HG02884 (cell line): ENCODE data around the gene SLC25A25.
"Not testable (repeated sequence)": the region's sequence is repeated elsewhere in the genome, so short reads cannot be mapped to it uniquely, and the experiment has no call there.

Source experiments
- ATAC-seq: cut with Tn5 transposase; IDR thresholded peaks from one replicate; pipeline ENCODE4 v1.9.1; 2021; ENCODE audit warnings: mild to moderate bottlenecking, moderate library complexity; ENCODE audit not compliant: unreplicated experiment

Gene SLC25A25

GRCh38 chr9:128123451-128124080 lies 55.5 kb downstream of the SLC25A25 start:
- no peak for ATAC-seq

DNA sequence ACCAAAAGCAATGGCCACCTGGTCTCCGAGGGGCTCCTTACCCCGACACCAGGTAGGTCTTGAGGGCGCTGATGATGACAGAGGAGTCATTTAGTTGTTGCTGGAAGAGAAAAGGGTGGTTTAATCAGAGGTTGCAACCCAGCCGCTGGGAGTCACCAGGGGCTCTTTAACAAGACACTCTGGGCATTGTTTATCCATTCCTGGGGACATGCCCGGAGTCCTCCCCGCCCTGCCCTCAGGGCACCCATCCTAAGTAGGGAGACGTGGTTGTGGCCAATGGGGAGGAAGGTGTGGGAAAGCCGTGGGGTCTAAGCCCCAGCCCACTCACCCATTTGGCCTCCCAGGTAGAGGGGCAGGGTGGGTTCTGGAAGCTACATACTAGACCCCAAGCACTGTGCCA lies 56.4 kb downstream of the SLC25A25 start:
- no peak for ATAC-seq

DNA sequence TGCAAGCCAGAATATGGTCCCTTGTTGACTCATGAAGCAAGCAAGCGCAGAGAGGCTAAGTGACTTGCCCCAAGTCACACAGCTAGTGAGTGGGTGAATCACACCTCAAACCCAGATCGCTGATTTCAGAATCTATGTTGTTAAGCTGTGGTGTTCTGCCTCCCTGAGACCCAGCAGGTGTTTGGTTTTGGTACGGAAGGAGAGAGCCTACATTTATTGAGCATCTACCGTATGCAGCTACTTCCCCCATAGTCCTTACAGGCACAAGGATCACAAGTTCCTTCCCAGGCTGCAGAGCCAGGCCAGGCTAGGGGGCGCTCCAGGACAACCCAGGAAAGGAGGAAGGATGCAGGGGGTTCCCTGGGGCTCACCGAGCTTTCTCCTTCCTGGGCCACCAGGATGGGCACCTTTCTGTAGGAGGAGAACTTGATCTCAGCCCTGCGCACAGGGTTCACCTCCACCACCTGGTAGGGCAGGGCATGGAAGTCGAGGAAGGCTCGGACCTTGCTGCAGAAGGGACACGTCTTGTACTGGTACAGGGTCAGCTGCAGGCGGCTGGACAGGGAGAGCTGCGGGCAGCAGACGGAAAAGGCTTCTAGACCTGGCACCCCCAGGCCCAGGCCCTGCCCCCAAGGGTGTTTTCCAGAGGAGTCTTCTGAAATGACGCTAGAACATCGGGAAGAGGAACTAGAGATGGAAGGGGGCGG lies 57.0 kb downstream of the SLC25A25 start:
- ATAC-seq = no peak

DNA sequence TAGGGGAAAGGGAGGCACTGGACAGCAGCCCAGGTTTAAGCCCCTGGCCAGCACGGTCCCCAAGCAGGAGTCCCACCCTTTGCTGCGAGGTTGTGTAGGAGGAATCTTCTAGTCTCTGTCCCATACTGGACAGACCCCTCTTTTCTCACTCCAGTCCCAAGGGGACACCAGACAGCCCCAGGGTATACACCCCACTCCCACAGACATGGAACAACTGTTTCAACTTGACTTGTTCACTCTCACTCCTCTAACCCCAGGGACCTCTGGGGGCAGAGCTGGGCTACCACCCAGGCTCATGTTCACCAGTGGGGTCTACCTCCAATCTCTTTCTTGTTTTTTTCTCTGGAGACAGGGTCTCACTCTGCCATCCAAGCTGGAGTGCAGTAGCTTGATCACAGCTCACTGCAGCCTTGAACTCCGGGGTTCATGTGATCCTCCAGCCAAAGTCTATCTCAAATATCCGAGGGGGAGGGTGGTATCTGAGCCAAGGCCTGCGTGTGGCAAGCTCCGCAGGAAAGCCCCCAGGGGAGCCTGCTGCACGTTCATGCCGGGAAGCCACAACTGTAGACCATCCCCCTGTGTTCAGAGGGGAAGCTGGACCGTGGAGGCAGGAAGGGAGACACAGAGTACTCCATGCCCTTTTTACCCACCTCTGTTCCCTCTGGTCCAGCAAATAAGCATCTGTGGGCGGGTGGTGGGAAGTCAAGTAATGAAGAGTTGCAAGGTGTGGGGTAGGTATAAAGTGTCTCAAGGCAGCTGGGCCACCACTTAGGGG lies 57.7 kb downstream of the SLC25A25 start:
- no peak for ATAC-seq

DNA sequence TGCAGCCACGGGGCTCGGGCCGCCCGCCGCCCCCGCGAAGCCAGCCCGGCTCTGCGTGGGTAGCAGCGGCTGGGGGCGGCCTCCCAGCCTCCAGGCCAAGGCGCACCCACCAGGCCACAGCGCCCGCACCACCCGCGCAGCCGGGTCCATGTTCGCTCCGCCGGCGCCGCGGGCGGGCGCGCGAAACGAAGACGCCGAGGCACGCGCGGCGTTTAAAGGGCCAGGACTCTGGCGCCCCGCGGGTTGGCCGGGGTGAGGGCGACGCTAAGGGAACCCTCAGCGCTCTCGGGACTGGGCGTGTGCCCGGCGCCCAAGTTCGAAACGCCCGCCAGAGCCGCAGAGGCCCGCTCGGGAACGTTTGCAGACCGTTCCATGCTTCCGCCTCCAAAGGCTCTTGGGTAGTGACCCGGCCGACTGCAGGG lies 59.5 kb downstream of the SLC25A25 start, which contains the start of gene PTGES2:
PTGES2 (minus strand) TSS at position 162 of the 422 bp plus-strand sequence; CDS start at position 150, 12 bp downstream.
- peak; percentile 50 for ATAC-seq

DNA sequence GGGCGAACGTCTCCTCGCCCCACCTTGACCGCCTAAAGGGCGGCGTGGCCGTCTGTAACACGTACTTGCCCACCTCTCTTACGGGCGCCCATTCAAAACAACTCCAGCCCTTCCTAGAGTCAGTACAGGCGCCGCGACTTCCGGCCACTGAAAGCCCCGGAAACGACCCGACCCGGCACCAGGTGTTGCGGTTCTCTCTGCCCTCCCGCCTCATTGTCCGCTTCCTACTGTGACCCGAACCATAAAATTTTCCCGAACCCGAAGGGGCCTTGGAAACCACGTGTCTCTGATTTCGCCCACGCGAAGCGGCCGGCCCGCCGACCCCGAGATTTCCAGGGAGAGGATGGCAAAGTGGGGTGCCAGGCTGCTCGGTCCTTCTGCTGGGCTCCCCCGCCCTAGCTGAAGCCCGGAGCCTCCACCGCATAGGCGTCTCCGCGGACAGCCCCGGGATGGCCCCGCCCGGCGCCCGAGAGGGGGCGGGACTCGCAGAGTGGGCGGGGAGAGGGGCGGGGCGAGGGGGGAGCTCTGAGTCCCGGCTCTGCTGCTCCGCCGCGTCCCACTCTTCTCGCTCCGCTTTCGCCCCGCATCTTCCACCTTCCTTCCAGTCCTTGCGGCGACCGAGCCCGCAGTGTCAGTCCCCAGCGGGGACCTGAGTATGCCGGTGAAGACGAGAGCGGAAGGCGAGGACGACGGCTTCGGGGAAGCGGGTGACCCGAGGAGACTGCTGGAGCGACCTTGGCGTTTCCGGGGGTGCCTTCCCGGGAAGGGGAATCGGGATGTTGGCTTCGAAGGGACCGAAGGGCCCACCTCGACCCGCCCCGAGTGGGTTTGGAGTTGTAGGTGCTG lies 60.2 kb downstream of the SLC25A25 start:
- peak; percentile 60 for ATAC-seq

DNA sequence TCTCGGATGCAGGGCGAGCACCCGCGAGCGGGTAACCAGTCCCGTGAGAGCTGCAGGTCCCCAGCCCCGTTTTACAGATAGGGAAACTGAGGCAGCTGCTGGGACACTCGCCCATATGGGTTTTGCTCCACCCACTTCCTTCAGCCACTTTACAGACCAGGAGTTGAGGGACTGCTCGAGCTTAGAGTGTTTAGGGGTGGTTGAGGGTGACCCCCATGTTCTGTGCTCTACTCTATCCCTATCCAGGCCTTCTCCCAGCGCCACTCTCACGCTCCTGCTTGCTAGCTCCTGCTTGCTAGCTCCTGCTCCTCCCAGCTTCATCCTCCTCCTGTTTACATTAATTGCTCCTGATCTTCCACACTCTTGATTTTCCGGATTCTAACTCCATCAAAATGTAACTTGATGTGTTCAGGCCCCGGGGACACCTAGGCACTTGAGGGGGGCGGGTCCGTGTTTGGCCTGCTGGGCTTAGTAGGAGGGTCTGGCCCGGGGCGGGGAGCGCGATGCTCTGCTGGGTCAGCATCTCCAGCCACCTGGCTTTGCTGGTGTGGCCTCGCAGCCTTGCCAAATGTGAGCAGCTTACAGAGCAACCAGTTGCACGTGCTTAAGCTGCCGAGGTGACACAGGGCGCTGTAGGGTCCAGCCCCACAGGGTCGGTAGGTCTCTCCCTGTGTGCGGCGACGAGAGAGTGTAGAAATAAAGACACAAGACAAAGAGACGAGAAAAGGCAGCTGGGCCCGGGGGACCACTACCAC lies 61.0 kb downstream of the SLC25A25 start:
- no peak for ATAC-seq

- not testable (repeated sequence) for ATAC-seq
These were observed 62.1 kb downstream of the SLC25A25 start for GRCh38 chr9:128129976-128130590.

DNA sequence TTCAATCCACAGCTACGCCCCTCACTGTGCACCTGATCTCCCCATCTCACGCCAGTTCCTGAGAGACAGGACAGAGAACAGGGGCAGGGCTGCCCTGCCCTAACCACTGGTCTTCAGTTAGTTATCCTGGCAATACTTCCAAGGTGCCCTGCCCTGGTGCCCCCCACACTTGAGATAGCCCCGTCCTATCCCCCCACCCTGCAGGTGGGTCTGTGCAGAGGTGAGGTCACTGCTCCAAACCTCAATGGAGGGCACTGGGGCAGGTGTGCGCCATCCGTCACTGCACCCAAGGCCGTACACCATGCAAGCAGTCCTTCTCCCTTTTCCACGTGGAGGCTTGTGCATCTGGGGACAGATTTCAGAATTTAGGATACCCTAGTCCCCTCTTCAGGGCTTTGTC lies 62.6 kb downstream of the SLC25A25 start:
- not testable (repeated sequence) for ATAC-seq

GRCh38 chr9:128131346-128131745 lies 63.3 kb downstream of the SLC25A25 start:
- not testable (repeated sequence) for ATAC-seq

GRCh38 chr9:128132139-128132538 lies 64.1 kb downstream of the SLC25A25 start:
- not testable (repeated sequence) for ATAC-seq

DNA sequence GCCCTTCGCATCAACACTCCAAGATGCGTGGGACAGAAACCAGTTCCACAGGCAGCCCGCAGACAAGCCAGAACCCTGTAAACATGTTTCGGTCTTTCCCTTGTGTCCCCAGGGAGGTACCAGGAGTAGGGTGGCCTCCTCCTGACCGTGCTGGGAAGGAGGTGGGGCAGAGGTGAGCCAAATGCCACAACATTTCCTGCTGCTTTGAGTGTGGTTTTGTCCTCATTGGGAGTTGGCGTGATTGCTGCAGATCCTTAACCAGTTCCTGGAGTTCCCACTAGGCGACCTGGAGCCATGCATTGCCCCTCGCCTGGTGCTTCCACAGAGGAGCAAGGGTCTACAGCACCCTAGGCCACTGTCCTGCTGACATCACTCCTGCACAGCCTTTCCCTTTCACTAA lies 67.5 kb downstream of the SLC25A25 start:
- not testable (repeated sequence) for ATAC-seq

DNA sequence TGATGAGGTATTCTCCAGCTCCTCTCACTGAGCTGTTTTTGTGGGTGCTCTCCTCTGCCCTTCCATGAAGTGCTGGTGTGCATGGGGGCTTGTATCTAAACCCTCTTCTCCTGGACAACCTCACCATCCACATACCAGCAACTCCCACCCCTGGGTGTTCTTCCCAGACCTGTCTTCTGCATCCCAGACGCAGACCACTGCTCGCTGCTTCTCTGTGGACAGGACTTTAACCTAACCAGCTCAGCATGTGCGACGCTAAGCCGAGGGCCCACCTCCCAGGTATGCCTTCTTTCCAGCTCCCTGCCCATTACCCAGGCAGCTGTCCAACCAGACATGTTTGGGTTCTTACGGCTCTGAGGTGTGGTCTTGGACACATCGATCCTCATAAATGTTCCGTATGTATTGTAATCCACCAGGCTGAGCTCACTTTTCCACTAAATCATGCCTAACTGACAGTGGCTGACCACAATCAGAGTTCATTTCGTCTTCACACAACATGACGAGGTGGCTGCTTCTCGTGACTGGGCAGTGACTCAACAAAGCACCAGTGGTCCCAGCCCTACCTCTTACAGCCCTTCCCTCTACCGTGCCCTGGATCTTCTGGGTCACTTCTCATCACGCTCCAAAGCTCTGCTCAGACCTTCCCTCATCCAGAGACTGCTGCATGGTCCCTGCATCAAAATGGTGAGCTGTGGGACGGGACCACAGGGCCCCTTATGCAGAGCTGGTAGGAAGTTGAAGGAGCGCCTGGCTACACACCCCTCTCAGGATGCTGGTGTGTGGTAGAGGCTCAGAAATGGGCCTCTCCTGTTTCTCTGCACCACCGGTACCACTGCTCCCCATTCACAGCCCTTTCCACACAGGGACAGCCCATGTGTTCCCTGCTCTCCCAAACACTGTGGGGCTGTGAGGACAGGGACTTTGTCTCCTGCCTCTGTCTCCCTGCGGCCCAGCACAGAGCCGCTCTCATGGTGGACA lies 69.1 kb downstream of the SLC25A25 start:
- no peak for ATAC-seq

DNA sequence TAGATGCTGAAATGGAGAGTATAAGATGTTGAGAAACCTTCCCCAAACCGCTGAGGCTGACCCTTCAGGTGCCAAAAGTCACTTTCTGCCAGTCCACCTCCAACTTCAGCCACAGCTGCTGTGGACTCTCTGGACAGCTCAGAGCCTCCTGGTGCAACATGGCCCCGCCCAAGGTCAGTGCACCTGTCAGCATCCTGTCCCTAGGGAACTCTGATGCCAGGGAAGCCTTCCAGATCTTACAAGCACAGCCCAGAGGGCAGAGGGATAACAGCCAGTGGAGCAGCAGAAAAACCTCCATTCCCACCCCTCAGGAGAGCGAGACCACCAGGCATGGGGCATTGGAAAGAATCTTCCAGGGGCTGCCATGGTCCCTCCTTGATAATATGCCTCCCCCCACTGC lies 70.0 kb downstream of the SLC25A25 start:
- ATAC-seq = no peak

- ATAC-seq = no peak
These were observed 71.6 kb downstream of the SLC25A25 start for GRCh38 chr9:128139621-128140020.

DNA sequence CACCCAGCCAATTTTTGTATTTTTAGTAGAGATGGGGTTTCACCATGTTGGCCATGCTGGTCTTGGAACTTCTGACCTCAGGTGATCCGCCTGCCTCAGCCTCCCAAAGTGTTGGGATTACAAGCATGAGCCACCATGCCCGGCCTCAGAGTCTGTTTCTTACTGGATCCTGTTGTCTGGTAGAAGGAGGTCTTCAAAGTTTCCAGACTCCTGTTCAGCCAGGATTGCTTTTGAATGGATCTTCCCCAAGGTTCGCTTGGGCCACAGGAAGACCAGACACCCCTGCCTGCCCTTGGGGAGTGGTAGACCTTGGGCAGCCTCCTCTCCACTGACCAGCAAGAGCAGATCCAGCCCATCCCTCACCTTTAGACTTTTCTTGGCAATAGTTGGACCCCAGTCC lies 73.6 kb downstream of the SLC25A25 start:
- ATAC-seq = no peak

GRCh38 chr9:128142061-128142460 lies 74.0 kb downstream of the SLC25A25 start:
- no peak for ATAC-seq

DNA sequence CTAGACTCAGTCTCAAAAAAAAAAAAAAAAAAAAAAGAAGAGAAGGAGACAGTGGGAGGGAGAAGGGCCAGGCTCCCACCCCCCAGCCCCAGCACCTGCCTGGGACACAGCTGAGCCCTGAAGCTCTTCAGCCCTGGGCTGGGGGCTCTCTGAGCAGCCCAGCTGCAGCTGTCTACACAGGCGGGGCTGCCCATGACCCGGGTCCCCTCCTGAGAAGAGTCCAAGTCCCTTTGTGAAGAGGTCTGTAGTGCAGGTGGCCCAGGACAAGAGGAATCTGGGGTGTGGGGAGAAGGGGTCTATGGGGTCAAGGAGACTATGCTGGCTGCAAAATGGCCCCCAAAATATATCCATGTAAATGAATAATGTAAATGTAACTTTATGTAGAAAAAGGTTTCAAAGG lies 74.6 kb downstream of the SLC25A25 start:
- ATAC-seq = no peak
